HuH-7.5 (cell line): ENCODE measurements around the gene RBM43.
"Not testable (repeated sequence)": the region's sequence is repeated elsewhere in the genome, so short reads cannot be mapped to it uniquely, and the experiment has no call there.

Experiments
- DNase-seq: peaks from one replicate; pipeline ENCODE4 v3.0.0; 2011; ENCODE audit warnings: low spot score

RBM43 gene

GRCh38 chr2:151268085-151268484, 6.4 kb upstream of the RBM43 start:
- no peak for DNase-seq

GRCh38 chr2:151267537-151267936, 5.9 kb upstream of the RBM43 start:
- no peak for DNase-seq

- DNase-seq = no peak
These were observed 4.3 kb upstream of the RBM43 start for GRCh38 chr2:151265991-151266390.

GRCh38 chr2:151264157-151264825, 2.6 kb upstream of the RBM43 start:
- peak; percentile 56 for DNase-seq

GRCh38 chr2:151262629-151263028, 966 bp upstream of the RBM43 start:
- DNase-seq = no peak

GRCh38 chr2:151261977-151262291, 271 bp upstream of the RBM43 start:
- DNase-seq = no peak

- DNase-seq = no peak
These were observed 961 bp downstream of the RBM43 start for GRCh38 chr2:151260573-151261230.

- no peak for DNase-seq
These were observed 3.5 kb downstream of the RBM43 start for GRCh38 chr2:151258121-151258520.

- DNase-seq = no peak
These were observed 9.0 kb downstream of the RBM43 start for GRCh38 chr2:151252646-151253045.

GRCh38 chr2:151251012-151251411, 10.7 kb downstream of the RBM43 start:
- DNase-seq = no peak

- no peak for DNase-seq
These were observed 14.2 kb downstream of the RBM43 start for GRCh38 chr2:151247432-151247831.

GRCh38 chr2:151246152-151246551, 15.5 kb downstream of the RBM43 start:
- no peak for DNase-seq

- no peak for DNase-seq
These were observed 18.2 kb downstream of the RBM43 start for GRCh38 chr2:151243468-151243867.

GRCh38 chr2:151241224-151241623, 20.4 kb downstream of the RBM43 start:
- no peak for DNase-seq

GRCh38 chr2:151240433-151240832, 21.2 kb downstream of the RBM43 start:
- DNase-seq = no peak

- no peak for DNase-seq
These were observed 22.0 kb downstream of the RBM43 start for GRCh38 chr2:151239624-151240023.

GRCh38 chr2:151238527-151239487, 22.9 kb downstream of the RBM43 start:
- DNase-seq = peak; percentile 43

- DNase-seq = no peak
These were observed 24.1 kb downstream of the RBM43 start for GRCh38 chr2:151237422-151238025.

- DNase-seq = not testable (repeated sequence)
These were observed 27.9 kb downstream of the RBM43 start for GRCh38 chr2:151233760-151234159.

GRCh38 chr2:151233288-151233687, 28.4 kb downstream of the RBM43 start:
- not testable (repeated sequence) for DNase-seq

- no peak for DNase-seq
These were observed 31.0 kb downstream of the RBM43 start for GRCh38 chr2:151230627-151231140.

GRCh38 chr2:151228847-151229512, 32.7 kb downstream of the RBM43 start:
- DNase-seq = no peak
